DND-41 (cell line): ENCODE measurements around the gene MAN1B1.

Source experiments
- ATAC-seq: fragments of 200-7000 bp; cut with Tn5 transposase; 3 replicates; pipeline ENCODE4 v1.9.1; 2021; ENCODE audit warnings: low read depth; ENCODE audit not compliant: insufficient read depth
- DNase-seq: peaks from one replicate; pipeline ENCODE4 v3.0.0-alpha.2; 2020
- H2AFZ ChIP-seq: 2 replicates; pipeline ENCODE4 v1.6.0; 2012; ENCODE audit warnings: low read depth, low read length
- H3K27ac ChIP-seq: 2 replicates; pipeline ENCODE4 v1.5.1; 2012; ENCODE audit warnings: low read length, inconsistent platforms
- H3K27me3 ChIP-seq: fragments of 200-600 bp; sonication (generic); 2 replicates; pipeline ENCODE4 v1.6.0; 2012; ENCODE audit warnings: low read length, mild to moderate bottlenecking, inconsistent platforms; ENCODE audit not compliant: insufficient read depth, poor library complexity
- H3K36me3 ChIP-seq: 2 replicates; pipeline ENCODE4 v1.5.1; 2012; ENCODE audit warnings: low read length, inconsistent platforms; ENCODE audit not compliant: insufficient read depth
- H3K4me1 ChIP-seq: 2 replicates; pipeline ENCODE4 v1.5.1; 2012; ENCODE audit warnings: mild to moderate bottlenecking, low read length; ENCODE audit not compliant: insufficient read depth
- H3K4me2 ChIP-seq: 2 replicates; pipeline ENCODE4 v1.6.0; 2012; ENCODE audit warnings: mild to moderate bottlenecking, moderate library complexity, low read length, inconsistent platforms; ENCODE audit not compliant: insufficient read depth
- H3K4me3 ChIP-seq, 2 experiments: fragments of 200-600 bp in 1 of 2; shearing (Covaris generic) in 1 of 2; 2 replicates each; pipeline ENCODE4 v1.5.1; 2012 to 2016; ENCODE audit warnings: inconsistent platforms in 2 of 2, low read length in 2 of 2, mild to moderate bottlenecking in 2 of 2, low read depth in 1 of 2, moderate library complexity in 1 of 2
- H3K79me2 ChIP-seq: 2 replicates; pipeline ENCODE4 v1.6.0; 2012; ENCODE audit warnings: low read length, inconsistent platforms; ENCODE audit not compliant: insufficient read depth
- H3K9ac ChIP-seq: 2 replicates; pipeline ENCODE4 v1.6.0; 2012; ENCODE audit warnings: low read depth, mild to moderate bottlenecking, inconsistent platforms, low read length, moderate library complexity
- H3K9me3 ChIP-seq: 2 replicates; pipeline ENCODE4 v1.5.1; 2012; ENCODE audit warnings: low read length, moderate library complexity, mild to moderate bottlenecking, inconsistent platforms; ENCODE audit not compliant: insufficient read depth, severe bottlenecking
- H4K20me1 ChIP-seq: 2 replicates; pipeline ENCODE4 v1.6.0; 2012; ENCODE audit warnings: low read length; ENCODE audit not compliant: insufficient read depth
- EZH2 ChIP-seq: IDR thresholded peaks from 3 replicates; pipeline ENCODE4 v1.6.1; 2012; ENCODE audit warnings: borderline replicate concordance, low read depth, mild to moderate bottlenecking, moderate library complexity, low read length, inconsistent platforms; ENCODE audit not compliant: severe bottlenecking
- TF ChIP-seq, protein P1 (sequence below): IDR thresholded peaks from 2 replicates; pipeline ENCODE4 v1.5.1; 2012; ENCODE audit warnings: borderline replicate concordance, low read length, moderate library complexity, mild to moderate bottlenecking; ENCODE audit not compliant: poor library complexity, severe bottlenecking; ENCODE audit errors: extremely low read depth

MAN1B1 gene

GRCh38 chr9:137141050-137141810, 54.4 kb downstream of the MAN1B1 start:
- H3K27ac ChIP-seq, result no peak overlapping the region
- no peak for TF ChIP-seq EZH2
- TF ChIP-seq, protein P1, sequence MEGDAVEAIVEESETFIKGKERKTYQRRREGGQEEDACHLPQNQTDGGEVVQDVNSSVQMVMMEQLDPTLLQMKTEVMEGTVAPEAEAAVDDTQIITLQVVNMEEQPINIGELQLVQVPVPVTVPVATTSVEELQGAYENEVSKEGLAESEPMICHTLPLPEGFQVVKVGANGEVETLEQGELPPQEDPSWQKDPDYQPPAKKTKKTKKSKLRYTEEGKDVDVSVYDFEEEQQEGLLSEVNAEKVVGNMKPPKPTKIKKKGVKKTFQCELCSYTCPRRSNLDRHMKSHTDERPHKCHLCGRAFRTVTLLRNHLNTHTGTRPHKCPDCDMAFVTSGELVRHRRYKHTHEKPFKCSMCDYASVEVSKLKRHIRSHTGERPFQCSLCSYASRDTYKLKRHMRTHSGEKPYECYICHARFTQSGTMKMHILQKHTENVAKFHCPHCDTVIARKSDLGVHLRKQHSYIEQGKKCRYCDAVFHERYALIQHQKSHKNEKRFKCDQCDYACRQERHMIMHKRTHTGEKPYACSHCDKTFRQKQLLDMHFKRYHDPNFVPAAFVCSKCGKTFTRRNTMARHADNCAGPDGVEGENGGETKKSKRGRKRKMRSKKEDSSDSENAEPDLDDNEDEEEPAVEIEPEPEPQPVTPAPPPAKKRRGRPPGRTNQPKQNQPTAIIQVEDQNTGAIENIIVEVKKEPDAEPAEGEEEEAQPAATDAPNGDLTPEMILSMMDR, result no peak
- ATAC-seq (no peak; the same call in 1 of the 3 replicates), DNase-seq (no peak)
- no peak overlapping the region for H3K4me2 ChIP-seq
- no peaks in the 10 kb centered on the region for H3K36me3 ChIP-seq
- no peak overlapping the region for H2AFZ ChIP-seq
- no peaks in the 10 kb centered on the region for H3K79me2 ChIP-seq
- no peaks in the 10 kb centered on the region for H3K27me3 ChIP-seq
- peaks cover 18% of the 10 kb centered on the region for H3K4me1 ChIP-seq
- H4K20me1 ChIP-seq, result peaks cover 23% of the 10 kb centered on the region
- no peaks in the 10 kb centered on the region for H3K9me3 ChIP-seq
- no peak overlapping the region for H3K4me3 ChIP-seq
- no peak overlapping the region for H3K9ac ChIP-seq

DNA sequence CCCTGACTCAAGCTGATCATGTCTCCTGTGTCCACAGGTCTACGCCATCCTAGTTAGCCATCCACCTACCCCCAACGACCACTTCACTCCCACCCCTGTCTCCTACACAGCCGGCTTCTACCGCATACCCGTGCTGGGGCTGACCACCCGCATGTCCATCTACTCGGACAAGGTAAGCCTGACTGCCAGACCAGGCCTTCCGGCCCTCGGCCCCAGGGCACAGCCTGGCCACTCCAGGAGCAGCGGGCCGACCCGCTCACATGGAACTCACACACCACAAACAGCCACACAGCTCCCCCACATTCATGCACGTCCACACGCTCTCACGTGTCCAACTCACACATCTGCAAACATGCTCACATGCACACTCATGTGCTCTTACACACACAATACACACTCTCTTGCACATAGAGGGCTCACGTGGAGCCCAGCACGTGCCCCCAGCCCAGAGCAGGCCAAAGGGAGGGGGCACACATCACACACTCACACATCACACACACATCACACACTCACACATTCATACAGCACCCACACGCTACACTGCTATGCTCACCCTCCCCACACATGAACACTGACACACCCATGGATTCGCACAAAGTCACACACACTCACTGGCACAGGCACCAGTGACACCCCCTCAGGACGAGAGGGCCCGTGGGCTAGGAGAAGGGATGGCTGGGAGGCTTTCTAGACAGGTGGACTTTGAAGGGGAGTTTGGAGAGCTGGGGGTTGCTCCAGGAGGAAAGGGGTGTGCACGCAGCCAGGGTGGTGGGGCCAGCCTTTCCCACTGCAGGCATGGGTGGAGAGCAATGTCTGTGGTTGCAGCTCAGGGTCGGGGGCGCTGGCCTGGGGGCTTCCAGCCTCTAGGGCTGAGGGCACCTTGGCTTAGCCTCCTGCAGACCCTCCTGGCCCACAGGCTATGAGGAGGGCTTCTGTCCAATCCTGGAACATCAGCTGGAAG, 55.5 kb downstream of the MAN1B1 start:
- Histone ChIP-seq H2AFZ (no peak overlapping the region), H3K9ac (no peak overlapping the region), H3K36me3 (no peaks in the 10 kb centered on the region), H3K4me3 (no peak overlapping the region), H3K27me3 (no peaks in the 10 kb centered on the region), H3K4me1 (peaks cover 18% of the 10 kb centered on the region), H3K79me2 (no peaks in the 10 kb centered on the region), H3K27ac (no peak overlapping the region), H4K20me1 (peaks cover 23% of the 10 kb centered on the region), H3K9me3 (no peaks in the 10 kb centered on the region), H3K4me2 (no peak overlapping the region)
- DNase-seq (no peak), ATAC-seq (no peak)
- TF ChIP-seq EZH2, result no peak
- TF ChIP-seq, protein P1, result no peak

GRCh38 chr9:137143459-137143858, 56.7 kb downstream of the MAN1B1 start:
- no peak overlapping the region for H3K4me2 ChIP-seq
- no peak overlapping the region for H3K4me3 ChIP-seq
- H4K20me1 ChIP-seq, result peaks cover 23% of the 10 kb centered on the region
- no peaks in the 10 kb centered on the region for H3K27me3 ChIP-seq
- H3K4me1 ChIP-seq, result peaks cover 18% of the 10 kb centered on the region
- no peak for TF ChIP-seq EZH2
- TF ChIP-seq, protein P1, result no peak
- H3K9me3 ChIP-seq, result no peaks in the 10 kb centered on the region
- H3K79me2 ChIP-seq, result no peaks in the 10 kb centered on the region
- no peak overlapping the region for H3K27ac ChIP-seq
- H3K9ac ChIP-seq, result no peak overlapping the region
- no peaks in the 10 kb centered on the region for H3K36me3 ChIP-seq
- DNase-seq, result no peak
- no peak overlapping the region for H2AFZ ChIP-seq
- no peak for ATAC-seq
